Hepatocyte (in vitro differentiated cells): Measurements from ENCODE around the gene MBLAC1. TPM values are rescaled to one million over a fixed set of nuclear protein-coding genes. Genes with fewer than 3 reads are reported as not detected.

Experiments
- DNase-seq: peaks from one replicate; pipeline ENCODE4 v3.0.0-alpha.2; 2016; ENCODE audit warnings: low spot score
- H2AFZ ChIP-seq: fragments of 200-600 bp; sonication (generic); 2 replicates; pipeline ENCODE4 v1.6.0; 2016; ENCODE audit warnings: antibody characterized with exemption, mild to moderate bottlenecking
- H3K27ac ChIP-seq: fragments of 200-600 bp; sonication (generic); 2 replicates; pipeline ENCODE4 v1.5.1; 2016; ENCODE audit warnings: mild to moderate bottlenecking
- H3K27me3 ChIP-seq: fragments of 200-600 bp; sonication (generic); 2 replicates; pipeline ENCODE4 v1.6.1; 2016
- H3K36me3 ChIP-seq: fragments of 200-600 bp; sonication (generic); replicated peaks from 2 replicates; pipeline ENCODE4 v1.5.1; 2016; ENCODE audit warnings: low read depth; ENCODE audit not compliant: insufficient read depth
- H3K4me1 ChIP-seq: fragments of 200-600 bp; sonication (generic); 2 replicates; pipeline ENCODE4 v1.5.1; 2016; ENCODE audit warnings: mild to moderate bottlenecking, moderate library complexity; ENCODE audit not compliant: insufficient read depth
- H3K4me2 ChIP-seq: fragments of 200-600 bp; sonication (generic); 2 replicates; pipeline ENCODE4 v1.6.0; 2016
- H3K4me3 ChIP-seq: fragments of 200-600 bp; sonication (generic); 2 replicates; pipeline ENCODE4 v1.5.1; 2016; ENCODE audit warnings: mild to moderate bottlenecking
- H3K79me2 ChIP-seq: fragments of 200-600 bp; sonication (generic); 2 replicates; pipeline ENCODE4 v1.6.0; 2017; ENCODE audit warnings: mild to moderate bottlenecking
- H3K9me2 ChIP-seq: fragments of 200-600 bp; sonication (generic); replicated peaks from 2 replicates; pipeline ENCODE4 v1.6.0; 2017; ENCODE audit warnings: mild to moderate bottlenecking; ENCODE audit not compliant: insufficient read depth
- H3K9me3 ChIP-seq: fragments of 200-600 bp; sonication (generic); 2 replicates; pipeline ENCODE4 v1.5.1; 2016; ENCODE audit warnings: low read depth, mild to moderate bottlenecking
- H4K20me1 ChIP-seq: fragments of 200-600 bp; sonication (generic); 2 replicates; pipeline ENCODE4 v1.6.0; 2016; ENCODE audit warnings: mild to moderate bottlenecking; ENCODE audit not compliant: insufficient read depth, poor library complexity, severe bottlenecking
- CTCF ChIP-seq: fragments of 200-600 bp; sonication (generic); IDR thresholded peaks from 2 replicates; pipeline ENCODE4 v1.5.1; 2016; ENCODE audit warnings: antibody characterized with exemption, mild to moderate bottlenecking; ENCODE audit not compliant: poor library complexity
- EZH2 ChIP-seq: fragments of 200-600 bp; sonication (generic); IDR thresholded peaks from 2 replicates; pipeline ENCODE4 v1.6.1; 2016; ENCODE audit warnings: antibody characterized with exemption, mild to moderate bottlenecking, borderline replicate concordance
- EZH2phosphoT487 ChIP-seq: fragments of 200-600 bp; sonication (generic); IDR thresholded peaks from one replicate; pipeline ENCODE4 v1.6.1; 2018; ENCODE audit warnings: antibody characterized with exemption, mild to moderate bottlenecking, low read depth, moderate library complexity; ENCODE audit not compliant: unreplicated experiment, severe bottlenecking
- WGBS: methylation state at CpG from one replicate; pipeline ENCODE4 v1.1.6; 2016; ENCODE audit warnings: low lambda C conversion rate; ENCODE audit errors: missing lambda C conversion rate; 5-methylcytosine and 5-hydroxymethylcytosine counted together
- polyA plus RNA-seq: library from polyadenylated mRNA; unstranded; fragments of >200 nt; fragmentation: Nextera tagmentation; extraction: Ambion mirVana; gene quantifications from 2 replicates; pipeline ENCODE4 v1.2.1, GENCODE V29; 2016
- total RNA-seq: library from RNA; depleted of rRNA; stranded (reverse); fragments of >200 nt; gene quantifications from 2 replicates; pipeline ENCODE4 v1.2.3, GENCODE V29; 2014

MBLAC1 gene
- total and polyA plus RNA-seq, 2 experiments from 2014 or later, result 2.7 to 4.5 TPM

GRCh38 chr7:100091411-100092181 is 35.2 kb upstream of the MBLAC1 start:
- Histone ChIP-seq H3K9me2 (no peaks in the 10 kb centered on the region), H3K4me2 (no peak overlapping the region), H3K4me1 (peaks cover 20% of the 10 kb centered on the region), H3K79me2 (peaks cover 21% of the 10 kb centered on the region), H3K4me3 (no peak overlapping the region), H2AFZ (no peak overlapping the region), H3K9me3 (no peaks in the 10 kb centered on the region), H4K20me1 (peaks cover 2% of the 10 kb centered on the region), H3K27me3 (no peaks in the 10 kb centered on the region), H3K36me3 (no peaks in the 10 kb centered on the region), H3K27ac (no peak overlapping the region)
- no peak for DNase-seq
- TF ChIP-seq CTCF (no peak), EZH2 (no peak), EZH2phosphoT487 (no peak)
- 75% methylated on average over 19 of the region's 19 CpGs for WGBS

GRCh38 chr7:100093054-100093453 is 33.7 kb upstream of the MBLAC1 start:
- H2AFZ ChIP-seq, result no peak overlapping the region
- 88% methylated on average over 8 of the region's 8 CpGs for WGBS
- TF ChIP-seq EZH2phosphoT487 (no peak), CTCF (no peak), EZH2 (no peak)
- H3K27ac ChIP-seq, result no peak overlapping the region
- H3K9me2 ChIP-seq, result no peaks in the 10 kb centered on the region
- no peaks in the 10 kb centered on the region for H3K9me3 ChIP-seq
- H3K4me2 ChIP-seq, result no peak overlapping the region
- H3K4me3 ChIP-seq, result no peak overlapping the region
- peaks cover 33% of the 10 kb centered on the region for H3K79me2 ChIP-seq
- no peak for DNase-seq
- no peaks in the 10 kb centered on the region for H3K27me3 ChIP-seq
- H3K4me1 ChIP-seq, result peaks cover 14% of the 10 kb centered on the region
- H4K20me1 ChIP-seq, result peaks cover 2% of the 10 kb centered on the region
- no peaks in the 10 kb centered on the region for H3K36me3 ChIP-seq

DNA sequence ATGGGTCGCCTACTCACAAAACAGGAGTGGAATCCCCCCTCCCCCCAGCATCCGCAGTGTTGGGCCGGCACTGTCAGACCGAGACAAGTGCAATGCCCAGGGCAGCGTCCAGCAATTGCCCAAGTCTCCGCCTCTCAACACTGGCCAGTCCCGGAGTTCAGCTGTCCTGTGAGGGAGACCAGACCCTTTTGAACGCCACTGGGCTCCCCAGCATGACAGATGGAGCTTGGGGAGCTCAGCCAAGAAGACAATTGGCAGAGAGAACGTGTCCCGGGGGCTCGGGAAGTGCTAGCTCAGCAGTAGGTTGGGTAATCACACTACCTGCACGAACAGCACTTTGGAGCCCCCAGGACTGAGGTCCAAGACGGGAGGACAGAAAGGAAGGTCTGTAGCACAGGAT is 33.3 kb upstream of the MBLAC1 start:
- Histone ChIP-seq H3K27ac (no peak overlapping the region), H3K9me3 (no peaks in the 10 kb centered on the region), H4K20me1 (peaks cover 2% of the 10 kb centered on the region), H2AFZ (no peak overlapping the region), H3K79me2 (peaks cover 38% of the 10 kb centered on the region), H3K9me2 (no peaks in the 10 kb centered on the region), H3K27me3 (no peaks in the 10 kb centered on the region), H3K4me3 (no peak overlapping the region), H3K4me2 (no peak overlapping the region), H3K36me3 (no peaks in the 10 kb centered on the region), H3K4me1 (peaks cover 10% of the 10 kb centered on the region)
- DNase-seq, result no peak
- TF ChIP-seq EZH2, result no peak
- no peak for TF ChIP-seq CTCF
- no peak for TF ChIP-seq EZH2phosphoT487
- WGBS, result 78% methylated on average over 13 of the region's 13 CpGs
